HepG2 (cell line): ENCODE data around the gene GRIA3. TPM values are rescaled to one million over a fixed set of nuclear protein-coding genes. Genes with fewer than 3 reads are reported as not detected.

Experiments used
- ATAC-seq: fragments of 200-7000 bp; cut with Tn5 transposase; 3 replicates; pipeline ENCODE4 v1.9.1; 2020; ENCODE audit warnings: mild to moderate bottlenecking, moderate library complexity
- BruUV-seq: library from RNA; stranded (reverse); fragments of 400-500 nt; replicated peaks from 2 replicates; lab custom pipeline; 2021; lab: Mats Ljungman, UMichigan
- CTCF ChIA-PET: fragments of 300-600 bp; formaldehyde crosslinking; extraction: SDS; loops from one replicate; lab custom pipeline; 2021; ENCODE audit warnings: low total read pairs, inconsistent platforms, low intra/inter-chr PET ratio; lab: Yijun Ruan, JAX
- POLR2A ChIA-PET: fragments of 350-600 bp; sonication (Branson Sonifier 250); formaldehyde crosslinking; loops from one replicate; lab custom pipeline; 2020; ENCODE audit warnings: antibody characterized with exemption, inconsistent platforms; lab: Yijun Ruan, JAX
- DNase-seq: peaks from one replicate; pipeline ENCODE4 v3.0.0-alpha.2; 2015; ENCODE audit warnings: low spot score
- FAIRE-seq: peaks from 3 replicates; lab custom pipeline; 2011; peaks lifted over from hg19 to GRCh38; lab: Jason Lieb, UNC
- H2AFZ ChIP-seq: one replicate; pipeline ENCODE4 v1.6.1; 2011; ENCODE audit warnings: low read length, inconsistent platforms
- H3K27ac ChIP-seq: fragments of 300-600 bp; 3 replicates; pipeline ENCODE4 v1.8.0; 2011; ENCODE audit warnings: mixed run types, mild to moderate bottlenecking, mixed read lengths, low read length, inconsistent platforms; ENCODE audit not compliant: insufficient read depth; ENCODE audit errors: extremely low read length
- H3K27me3 ChIP-seq, 2 experiments: fragments of 200-600 bp in 1 of 2; 2 replicates in 1 of 2; 3 replicates in 1 of 2; pipeline versions ENCODE4 v1.6.0 to v1.8.0; 2011; ENCODE audit warnings: low read length in 2 of 2, mild to moderate bottlenecking in 2 of 2, moderate library complexity in 2 of 2, inconsistent platforms in 1 of 2; ENCODE audit not compliant: insufficient read depth in 2 of 2, control insufficient read depth in 1 of 2
- H3K36me3 ChIP-seq, 2 experiments: fragments of 200-600 bp in 1 of 2; replicated peaks in 1 of 2; 2 replicates in 1 of 2; 3 replicates in 1 of 2; pipeline versions ENCODE4 v1.5.1 to v1.8.0; 2011; ENCODE audit warnings: low read length in 2 of 2, inconsistent platforms in 1 of 2; ENCODE audit not compliant: insufficient read depth in 2 of 2, control insufficient read depth in 1 of 2
- H3K4me1 ChIP-seq: 2 replicates; pipeline ENCODE4 v1.5.1; 2012; ENCODE audit warnings: low read length, inconsistent platforms; ENCODE audit not compliant: insufficient read depth
- H3K4me2 ChIP-seq: 2 replicates; pipeline ENCODE4 v1.6.0; 2011; ENCODE audit warnings: low read depth, low read length, inconsistent platforms
- H3K4me3 ChIP-seq, 3 experiments: fragments of 200-600 bp in 1 of 3; sonication (generic), shearing (Covaris generic) in 1 of 3; replicated peaks in 1 of 3; 2 replicates each; pipeline ENCODE4 v1.5.1; 2011 to 2016; ENCODE audit warnings: low read length in 3 of 3, inconsistent platforms in 2 of 3, low read depth in 2 of 3, mild to moderate bottlenecking in 2 of 3, control low read depth in 1 of 3, mixed read lengths in 1 of 3; ENCODE audit not compliant: insufficient read depth in 1 of 3
- H3K79me2 ChIP-seq: one replicate; pipeline ENCODE4 v1.6.1; 2011; ENCODE audit warnings: low read length, inconsistent platforms; ENCODE audit not compliant: insufficient read depth
- H3K9ac ChIP-seq: 2 replicates; pipeline ENCODE4 v1.6.0; 2011; ENCODE audit warnings: mild to moderate bottlenecking, low read depth, low read length, inconsistent platforms; ENCODE audit not compliant: insufficient read depth
- H3K9me3 ChIP-seq: 2 replicates; pipeline ENCODE4 v1.5.1; 2012; ENCODE audit warnings: mild to moderate bottlenecking, low read length
- H4K20me1 ChIP-seq: 2 replicates; pipeline ENCODE4 v1.6.0; 2011; ENCODE audit warnings: inconsistent platforms, mild to moderate bottlenecking, low read length, moderate library complexity; ENCODE audit not compliant: insufficient read depth
- DNMT3B ChIP-seq: conservative IDR thresholded peaks from 2 replicates; pipeline ENCODE4 v1.6.1; 2016; ENCODE audit warnings: missing biosample characterization, control low read depth
- E2F5 ChIP-seq: sonication (generic); formaldehyde crosslinking; conservative IDR thresholded peaks from 2 replicates; pipeline ENCODE4 v1.4.0; 2020; ENCODE audit warnings: missing genetic modification reagents
- SP1 ChIP-seq, 2 experiments: fragments of 450-650 bp in 1 of 2; sonication (generic) in 1 of 2; formaldehyde crosslinking in 1 of 2; IDR thresholded peaks; 2 replicates each; pipeline versions ENCODE4 v1.4.0 to v1.6.1; 2016 to 2020; ENCODE audit warnings: missing genetic modification reagents in 1 of 2
- ZSCAN31 ChIP-seq: sonication (generic); formaldehyde crosslinking; IDR thresholded peaks from 2 replicates; pipeline ENCODE4 v1.5.0; 2020; ENCODE audit warnings: low read depth, mild to moderate bottlenecking, missing genetic modification reagents
- WGBS: methylation state at CpG from one replicate; pipeline ENCODE4 v1.1.6; 2017; ENCODE audit warnings: low lambda C conversion rate; 5-methylcytosine and 5-hydroxymethylcytosine counted together
- in situ Hi-C: cut with HindIII; loops from 2 replicates; pipeline ENCODE4 v1.10.0; 2017; ENCODE audit warnings: low pct_unique_long_range_greater_than_20kb; ENCODE audit not compliant: extremely low pct_ligation_motif_present
- intact Hi-C: fragments of 100-400 bp; cut with micrococcal nuclease; formaldehyde crosslinking; loops from one replicate; pipeline ENCODE4 v1.10.0; 2022; ENCODE audit not compliant: unreplicated experiment
- polyA plus RNA-seq, 8 experiments: library from polyadenylated mRNA; depleted of rRNA in 3 of 8; stranded (reverse) in 7 of 8; unstranded in 1 of 8; fragments of >200 nt; fragmentation: Illumina TruSeq in 4 of 8; extraction: Trizol in 4 of 8; gene quantifications; 2 replicates each; pipeline versions ENCODE4 v1.2.1 to v1.2.3, GENCODE V29; 2011 to 2016; ENCODE audit warnings: low read depth in 4 of 8, missing spikeins in 1 of 8, mixed read lengths in 1 of 8; ENCODE audit not compliant: insufficient read depth in 1 of 8
- total RNA-seq, 5 experiments: library from RNA; depleted of rRNA; stranded (reverse); fragments of >200 nt; fragmentation: Illumina TruSeq; extraction: Trizol; gene quantifications; 2 replicates each; pipeline ENCODE4 v1.2.3, GENCODE V29; 2016; ENCODE audit warnings: low read depth in 1 of 5
- TF ChIP-seq, protein P1 (sequence below): sonication (generic); formaldehyde crosslinking; IDR thresholded peaks from 2 replicates; pipeline ENCODE4 v1.8.0; 2022; ENCODE audit warnings: missing genetic modification reagents, mild to moderate bottlenecking, moderate library complexity, borderline replicate concordance

GRIA3 gene
- total and polyA plus RNA-seq, 2 of the 13 experiments (the other 11 are each of a cell fraction or from before 2014, with no cell fraction given) = not detected

GRCh38 chrX:123320622-123321021 lies 136.5 kb downstream of the GRIA3 start (continued):
- TF ChIP-seq, protein P1, sequence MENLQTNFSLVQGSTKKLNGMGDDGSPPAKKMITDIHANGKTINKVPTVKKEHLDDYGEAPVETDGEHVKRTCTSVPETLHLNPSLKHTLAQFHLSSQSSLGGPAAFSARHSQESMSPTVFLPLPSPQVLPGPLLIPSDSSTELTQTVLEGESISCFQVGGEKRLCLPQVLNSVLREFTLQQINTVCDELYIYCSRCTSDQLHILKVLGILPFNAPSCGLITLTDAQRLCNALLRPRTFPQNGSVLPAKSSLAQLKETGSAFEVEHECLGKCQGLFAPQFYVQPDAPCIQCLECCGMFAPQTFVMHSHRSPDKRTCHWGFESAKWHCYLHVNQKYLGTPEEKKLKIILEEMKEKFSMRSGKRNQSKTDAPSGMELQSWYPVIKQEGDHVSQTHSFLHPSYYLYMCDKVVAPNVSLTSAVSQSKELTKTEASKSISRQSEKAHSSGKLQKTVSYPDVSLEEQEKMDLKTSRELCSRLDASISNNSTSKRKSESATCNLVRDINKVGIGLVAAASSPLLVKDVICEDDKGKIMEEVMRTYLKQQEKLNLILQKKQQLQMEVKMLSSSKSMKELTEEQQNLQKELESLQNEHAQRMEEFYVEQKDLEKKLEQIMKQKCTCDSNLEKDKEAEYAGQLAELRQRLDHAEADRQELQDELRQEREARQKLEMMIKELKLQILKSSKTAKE = no peak
- TF ChIP-seq ZSCAN31 = no peak
- no peak for TF ChIP-seq E2F5 (CRISPR knock-in tag)
- TF ChIP-seq DNMT3B (CRISPR knock-in tag) = no peak
- TF ChIP-seq, all 625 proteins: peak for 0

- no peak overlapping the region for H3K27ac ChIP-seq
- no TSS peak for BruUV-seq
- intact Hi-C loops = no loop called here
These were observed 138.5 kb downstream of the GRIA3 start for GRCh38 chrX:123322536-123322935.

More at GRCh38 chrX:123322536-123322935, 138.5 kb downstream of the GRIA3 start:
- Histone ChIP-seq H3K27me3 (no peaks in the 10 kb centered on the region), H3K9me3 (no peaks in the 10 kb centered on the region), H3K4me1 (no peaks in the 10 kb centered on the region), H4K20me1 (no peaks in the 10 kb centered on the region), H3K9ac (no peak overlapping the region), H2AFZ (no peak overlapping the region), H3K79me2 (no peaks in the 10 kb centered on the region), H3K4me2 (no peak overlapping the region), H3K36me3 (no peaks in the 10 kb centered on the region), H3K4me3 (no peak overlapping the region)
- no peak for ATAC-seq
- no peak for FAIRE-seq
- CTCF ChIA-PET = no interaction called here
- in situ Hi-C loops = no loop called here
- POLR2A ChIA-PET = no interaction called here
- TF ChIP-seq SP1 (IDR thresholded peaks at IDR 0.05) = no peak
- TF ChIP-seq SP1 (CRISPR knock-in tag; IDR thresholded peaks at IDR 0.05) = no peak
- DNase-seq = no peak
- 3% methylated on average over 3 of the region's 3 CpGs for WGBS
